Measurements from ENCODE around the gene CERS5.
"Not testable (repeated sequence)": the region's sequence is repeated elsewhere in the genome, so short reads cannot be mapped to it uniquely, and the experiment has no call there.

CERS5 gene

GRCh38 chr12:50086148-50086547 lies 81.0 kb downstream of the CERS5 start:
- peak overlapping the region; percentile 82 for H3K27ac ChIP-seq (ENCODE audit: low read depth, low read length, poor library complexity, severe bottlenecking)
- no peaks in the 10 kb centered on the region for H3K79me2 ChIP-seq (ENCODE audit: insufficient read depth, low read length)
- H3K9ac ChIP-seq (ENCODE audit: low read length) = peak overlapping the region; percentile 90; the same call in 1 of the 2 replicates
- H3K4me1 ChIP-seq (ENCODE audit: insufficient read depth, low read length, severe bottlenecking) = peaks cover 10% of the 10 kb centered on the region
- H3K4me2 ChIP-seq (ENCODE audit: low read length) = peak overlapping the region; percentile 93
- H3K36me3 ChIP-seq (ENCODE audit: insufficient read depth, low read length) = peaks cover 41% of the 10 kb centered on the region
- H3K4me3 ChIP-seq (ENCODE audit: low read depth, low read length, poor library complexity, severe bottlenecking) = peak overlapping the region; percentile 87
- no peaks in the 10 kb centered on the region for H4K20me1 ChIP-seq (ENCODE audit: insufficient read depth, low read length)
- TF ChIP-seq CTCF (IDR thresholded peaks at IDR 0.05; ENCODE audit: low read length) (no peak), EZH2 (IDR thresholded peaks at IDR 0.05; ENCODE audit: borderline replicate concordance, low read length) (no peak)
- H3F3A ChIP-seq (ENCODE audit: insufficient read depth, low read length) = no peaks in the 10 kb centered on the region
- H3K27me3 ChIP-seq (ENCODE audit: insufficient read depth, low read length) = no peaks in the 10 kb centered on the region
- H3K9me3 ChIP-seq (ENCODE audit: low read length) = no peaks in the 10 kb centered on the region
- no peak overlapping the region for H2AFZ ChIP-seq (ENCODE audit: low read length)
- no peaks in the 10 kb centered on the region for H3K9me2 ChIP-seq (ENCODE audit: low read depth, low read length)

DNA sequence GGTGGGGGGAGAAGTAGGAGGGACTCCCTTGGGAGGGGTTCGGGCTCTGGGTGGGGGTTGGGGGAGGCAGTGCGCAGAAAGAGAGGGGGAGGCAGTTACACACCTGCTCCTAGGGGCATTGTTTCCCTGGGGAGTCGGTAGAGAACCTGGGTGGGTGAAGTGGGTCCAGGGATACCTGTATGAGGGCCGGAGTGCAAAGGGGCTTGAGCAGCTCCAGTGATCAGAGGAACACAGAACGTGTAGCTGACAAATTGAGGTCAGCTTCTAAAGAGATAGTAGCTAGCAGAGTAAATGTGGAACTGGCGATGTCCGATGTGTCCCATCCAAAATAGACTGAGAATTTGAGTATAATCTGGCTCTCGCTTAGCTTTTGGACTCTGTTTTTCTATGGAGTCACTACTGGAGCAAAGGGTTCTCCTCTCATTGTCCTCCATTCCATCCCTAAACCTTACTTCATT lies 81.5 kb downstream of the CERS5 start:
- no peaks in the 10 kb centered on the region for H4K20me1 ChIP-seq (ENCODE audit: insufficient read depth, low read length)
- peak overlapping the region; percentile 87 for H3K4me3 ChIP-seq (ENCODE audit: low read depth, low read length, poor library complexity, severe bottlenecking)
- TF ChIP-seq EZH2 (IDR thresholded peaks at IDR 0.05; ENCODE audit: borderline replicate concordance, low read length) (no peak), CTCF (IDR thresholded peaks at IDR 0.05; ENCODE audit: low read length) (no peak)
- peak overlapping the region; percentile 82 for H3K27ac ChIP-seq (ENCODE audit: low read depth, low read length, poor library complexity, severe bottlenecking)
- H3K79me2 ChIP-seq (ENCODE audit: insufficient read depth, low read length) = no peaks in the 10 kb centered on the region
- H3K9ac ChIP-seq (ENCODE audit: low read length) = peak overlapping the region; percentile 90
- peaks cover 10% of the 10 kb centered on the region for H3K4me1 ChIP-seq (ENCODE audit: insufficient read depth, low read length, severe bottlenecking)
- H3K9me2 ChIP-seq (ENCODE audit: low read depth, low read length) = no peaks in the 10 kb centered on the region
- peak overlapping the region; percentile 93 for H3K4me2 ChIP-seq (ENCODE audit: low read length)
- peaks cover 37% of the 10 kb centered on the region for H3K36me3 ChIP-seq (ENCODE audit: insufficient read depth, low read length)
- H3F3A ChIP-seq (ENCODE audit: insufficient read depth, low read length) = no peaks in the 10 kb centered on the region
- no peaks in the 10 kb centered on the region for H3K9me3 ChIP-seq (ENCODE audit: low read length)
- H2AFZ ChIP-seq (ENCODE audit: low read length) = no peak overlapping the region
- no peaks in the 10 kb centered on the region for H3K27me3 ChIP-seq (ENCODE audit: insufficient read depth, low read length)

GRCh38 chr12:50084775-50085614 lies 82.2 kb downstream of the CERS5 start, which contains the start of gene SMARCD1:
Gene SMARCD1 (plus strand): TSS chr12:50085342. CDS start chr12:50085370, 28 bp downstream.
- no peak for TF ChIP-seq EZH2 (IDR thresholded peaks at IDR 0.05; ENCODE audit: borderline replicate concordance, low read length)
- peak; percentile 87 for TF ChIP-seq CTCF (IDR thresholded peaks at IDR 0.05; ENCODE audit: low read length)
- Histone ChIP-seq H3K27ac (ENCODE audit: low read depth, low read length, poor library complexity, severe bottlenecking) (peak within 1 kb of the TSS; percentile 82), H3K9ac (ENCODE audit: low read length) (peak within 1 kb of the TSS; percentile 90), H3K9me2 (ENCODE audit: low read depth, low read length) (no peaks in the 10 kb centered on the region), H3K27me3 (ENCODE audit: insufficient read depth, low read length) (no peaks in the 10 kb centered on the region), H3K4me1 (ENCODE audit: insufficient read depth, low read length, severe bottlenecking) (peaks cover 10% of the 10 kb centered on the region), H3K4me2 (ENCODE audit: low read length) (peak within 1 kb of the TSS; percentile 93), H2AFZ (ENCODE audit: low read length) (peak within 1 kb of the TSS; percentile 64; the same call in 1 of the 2 replicates), H3F3A (ENCODE audit: insufficient read depth, low read length) (no peaks in the 10 kb centered on the region), H3K36me3 (ENCODE audit: insufficient read depth, low read length) (peaks cover 32% of the 10 kb centered on the region), H3K79me2 (ENCODE audit: insufficient read depth, low read length) (no peaks in the 10 kb centered on the region), H3K4me3 (ENCODE audit: low read depth, low read length, poor library complexity, severe bottlenecking) (peak within 1 kb of the TSS; percentile 87), H3K9me3 (ENCODE audit: low read length) (no peaks in the 10 kb centered on the region), H4K20me1 (ENCODE audit: insufficient read depth, low read length) (no peaks in the 10 kb centered on the region)

GRCh38 chr12:50084409-50084774 lies 82.8 kb downstream of the CERS5 start:
- H3K27ac ChIP-seq (ENCODE audit: low read depth, low read length, poor library complexity, severe bottlenecking) = peak overlapping the region; percentile 82

More at GRCh38 chr12:50084409-50084774, 82.8 kb downstream of the CERS5 start:
- not testable (repeated sequence) for H3K79me2 ChIP-seq (ENCODE audit: insufficient read depth, low read length); H4K20me1 ChIP-seq (ENCODE audit: insufficient read depth, low read length); H3F3A ChIP-seq (ENCODE audit: insufficient read depth, low read length); H3K9me3 ChIP-seq (ENCODE audit: low read length); H3K9me2 ChIP-seq (ENCODE audit: low read depth, low read length); H3K27me3 ChIP-seq (ENCODE audit: insufficient read depth, low read length)
- H3K4me3 ChIP-seq (ENCODE audit: low read depth, low read length, poor library complexity, severe bottlenecking) = peak overlapping the region; percentile 87
- H3K36me3 ChIP-seq (ENCODE audit: insufficient read depth, low read length) = peaks cover 26% of the 10 kb centered on the region
- peak overlapping the region; percentile 64; the same call in 1 of the 2 replicates for H2AFZ ChIP-seq (ENCODE audit: low read length)
- H3K9ac ChIP-seq (ENCODE audit: low read length) = peak overlapping the region; percentile 90
- H3K4me2 ChIP-seq (ENCODE audit: low read length) = peak overlapping the region; percentile 93
- H3K4me1 ChIP-seq (ENCODE audit: insufficient read depth, low read length, severe bottlenecking) = peaks cover 10% of the 10 kb centered on the region

Measured in OCI-LY1 (cell line).